GM12878 (cell line): ENCODE results near the gene ANO10.

Experiments
- BHLHE40 ChIP-seq, 2 experiments: fragments of 450-650 bp in 1 of 2; IDR thresholded peaks; 2 replicates each; pipeline ENCODE4 v1.6.1; 2011 to 2017; ENCODE audit warnings: low read depth in 2 of 2, borderline replicate concordance in 1 of 2, improper control_type of control experiment in 1 of 2, low read length in 1 of 2, mild to moderate bottlenecking in 1 of 2
- CREB1 ChIP-seq: IDR thresholded peaks from 2 replicates; pipeline ENCODE4 v1.6.1; 2012; ENCODE audit warnings: low read depth, mild to moderate bottlenecking, inconsistent platforms
- EP300 ChIP-seq, 2 experiments: fragments of 150-350 bp in 1 of 2; IDR thresholded peaks; 2 replicates each; pipeline ENCODE4 v1.6.1; 2011 to 2012; ENCODE audit warnings: low read depth in 2 of 2, low read length in 2 of 2, borderline replicate concordance in 1 of 2, improper control_type of control experiment in 1 of 2, inconsistent platforms in 1 of 2; ENCODE audit not compliant: control insufficient read depth in 1 of 2
- EZH2 ChIP-seq: IDR thresholded peaks from 2 replicates; pipeline ENCODE4 v1.6.1; 2012; ENCODE audit warnings: low read depth, mild to moderate bottlenecking, control low read depth, inconsistent platforms, low read length, borderline replicate concordance; ENCODE audit not compliant: control insufficient read depth
- FOXK2 ChIP-seq: fragments of 450-650 bp; IDR thresholded peaks from 2 replicates; pipeline ENCODE4 v1.6.1; 2017; ENCODE audit warnings: mild to moderate bottlenecking, moderate library complexity
- NR2C2 ChIP-seq: IDR thresholded peaks from 2 replicates; pipeline ENCODE4 v1.6.1; 2011; ENCODE audit warnings: borderline replicate concordance, low read depth; ENCODE audit not compliant: control insufficient read depth, insufficient read length
- POLR2AphosphoS5 ChIP-seq: IDR thresholded peaks from 2 replicates; pipeline ENCODE4 v1.6.1; 2011; ENCODE audit warnings: mild to moderate bottlenecking, low read length, inconsistent platforms
- YBX1 ChIP-seq: fragments of 450-650 bp; IDR thresholded peaks from 2 replicates; pipeline ENCODE4 v1.6.1; 2016; ENCODE audit warnings: antibody characterized with exemption
- TF ChIP-seq, protein P1 (sequence below), 3 experiments: IDR thresholded peaks in 2 of 3; conservative IDR thresholded peaks in 1 of 3; 2 replicates each; pipeline ENCODE4 v1.5.1; 2011; ENCODE audit warnings: low read depth in 3 of 3, low read length in 3 of 3, mild to moderate bottlenecking in 3 of 3, control low read depth in 2 of 3, moderate library complexity in 2 of 3, inconsistent platforms in 1 of 3, mixed read lengths in 1 of 3; ENCODE audit not compliant: control insufficient read depth in 2 of 3, insufficient read depth in 1 of 3; ENCODE audit errors: extremely low read depth in 1 of 3

DNA sequence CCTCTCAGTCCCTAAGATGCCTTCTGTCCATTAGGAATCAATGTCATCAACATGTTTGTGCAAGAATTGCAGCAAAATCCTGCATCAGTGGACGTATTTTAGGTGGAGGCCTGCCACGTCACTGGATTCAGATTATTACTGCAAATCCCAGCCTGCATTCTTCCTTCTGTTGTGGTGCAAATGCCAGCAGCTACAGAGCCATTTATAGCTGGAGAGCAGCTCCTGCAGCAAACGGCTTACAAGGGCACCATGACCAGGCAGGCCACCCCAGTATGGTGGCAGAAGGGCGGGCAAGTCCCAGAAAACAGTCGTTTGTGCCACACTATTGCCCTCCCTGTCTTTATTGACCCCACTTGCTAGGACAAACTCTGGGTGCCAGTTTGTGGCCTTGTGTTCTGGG, 260.7 kb downstream of the ANO10 start:
- TF ChIP-seq NR2C2: no peak
- no peak for TF ChIP-seq EZH2
- TF ChIP-seq, protein P1, sequence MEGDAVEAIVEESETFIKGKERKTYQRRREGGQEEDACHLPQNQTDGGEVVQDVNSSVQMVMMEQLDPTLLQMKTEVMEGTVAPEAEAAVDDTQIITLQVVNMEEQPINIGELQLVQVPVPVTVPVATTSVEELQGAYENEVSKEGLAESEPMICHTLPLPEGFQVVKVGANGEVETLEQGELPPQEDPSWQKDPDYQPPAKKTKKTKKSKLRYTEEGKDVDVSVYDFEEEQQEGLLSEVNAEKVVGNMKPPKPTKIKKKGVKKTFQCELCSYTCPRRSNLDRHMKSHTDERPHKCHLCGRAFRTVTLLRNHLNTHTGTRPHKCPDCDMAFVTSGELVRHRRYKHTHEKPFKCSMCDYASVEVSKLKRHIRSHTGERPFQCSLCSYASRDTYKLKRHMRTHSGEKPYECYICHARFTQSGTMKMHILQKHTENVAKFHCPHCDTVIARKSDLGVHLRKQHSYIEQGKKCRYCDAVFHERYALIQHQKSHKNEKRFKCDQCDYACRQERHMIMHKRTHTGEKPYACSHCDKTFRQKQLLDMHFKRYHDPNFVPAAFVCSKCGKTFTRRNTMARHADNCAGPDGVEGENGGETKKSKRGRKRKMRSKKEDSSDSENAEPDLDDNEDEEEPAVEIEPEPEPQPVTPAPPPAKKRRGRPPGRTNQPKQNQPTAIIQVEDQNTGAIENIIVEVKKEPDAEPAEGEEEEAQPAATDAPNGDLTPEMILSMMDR (IDR thresholded peaks at IDR 0.05 in 2 of 3, conservative IDR thresholded peaks at IDR 0.05 in 1 of 3; ENCODE audit: control insufficient read depth in 2 of 3, extremely low read depth in 1 of 3, insufficient read depth in 1 of 3, low read depth in 3 of 3, low read length in 3 of 3): no peak
- TF ChIP-seq FOXK2: no peak
- no peak for TF ChIP-seq YBX1
- no peak for TF ChIP-seq EP300 (IDR thresholded peaks at IDR 0.05; ENCODE audit: borderline replicate concordance in 1 of 2, control insufficient read depth in 1 of 2, low read depth in 2 of 2, low read length in 2 of 2)
- TF ChIP-seq BHLHE40 (IDR thresholded peaks at IDR 0.05; ENCODE audit: borderline replicate concordance in 1 of 2, low read depth in 2 of 2, low read length in 1 of 2): no peak
- no peak for TF ChIP-seq POLR2AphosphoS5
- no peak for TF ChIP-seq CREB1
